Esophagus muscularis mucosa (tissue), 4 donors: ENCODE measurements around the gene KRTAP10-3. TPM values are rescaled to one million over a fixed set of nuclear protein-coding genes. Genes with fewer than 3 reads are reported as not detected.

Experiments used
- DNase-seq: peaks from one replicate; pipeline ENCODE4 v3.0.0-alpha.2; 2017; ENCODE audit errors: extremely low spot score
- H3K27ac ChIP-seq, 4 donors: fragments of 200-600 bp; sonication (generic); replicated peaks in 1 of 4; 1 replicate in 3 of 4; 2 replicates in 1 of 4; pipeline ENCODE4 v1.5.1; 2016 to 2019; ENCODE audit warnings: mild to moderate bottlenecking in 1 of 4
- H3K27me3 ChIP-seq, 4 donors: fragments of 200-600 bp; sonication (generic); one replicate each; pipeline versions ENCODE4 v1.5.1 to v1.6.0; 2016 to 2019
- H3K36me3 ChIP-seq, 4 donors: fragments of 200-600 bp; sonication (generic); one replicate each; pipeline ENCODE4 v1.5.1; 2016 to 2019
- H3K4me1 ChIP-seq, 4 donors: fragments of 200-600 bp; sonication (generic); one replicate each; pipeline ENCODE4 v1.5.1; 2016 to 2019
- H3K4me3 ChIP-seq, 4 donors: fragments of 200-600 bp; sonication (generic); 1 replicate in 2 of 4; 2 replicates in 2 of 4; pipeline ENCODE4 v1.5.1; 2016 to 2019; ENCODE audit warnings: mild to moderate bottlenecking in 4 of 4, moderate library complexity in 1 of 4
- H3K9me3 ChIP-seq, 4 donors: fragments of 200-600 bp; sonication (generic); 1 replicate in 3 of 4; 2 replicates in 1 of 4; pipeline ENCODE4 v1.5.1; 2016 to 2019
- EP300 ChIP-seq: sonication (generic); formaldehyde crosslinking; IDR thresholded peaks from one replicate; pipeline ENCODE4 v1.6.1; 2017; ENCODE audit warnings: antibody characterized with exemption
- POLR2A ChIP-seq: fragments of 450-650 bp; IDR thresholded peaks from one replicate; pipeline ENCODE4 v1.6.1; 2017; ENCODE audit warnings: antibody characterized with exemption, moderate library complexity, mild to moderate bottlenecking, low read depth
- POLR2AphosphoS5 ChIP-seq, 2 donors: sonication (generic); formaldehyde crosslinking; IDR thresholded peaks; one replicate each; pipeline ENCODE4 v1.6.1; 2017; ENCODE audit warnings: antibody characterized with exemption in 2 of 2
- WGBS: methylation state at CpG from one replicate; pipeline ENCODE4 v1.1.5; 2018; 5-methylcytosine and 5-hydroxymethylcytosine counted together
- intact Hi-C: fragments of 100-400 bp; cut with DNase I; formaldehyde crosslinking; loops from one replicate; pipeline ENCODE4 v1.15.1; 2023
- total RNA-seq, 4 donors: library from RNA; depleted of rRNA; stranded (reverse); fragments of >200 nt; gene quantifications; one replicate each; pipeline versions ENCODE4 v1.1.0 to v1.2.1, GENCODE V29; 2016
- TF ChIP-seq, protein P1 (sequence below), 3 experiments: fragments of 200-600 bp in 2 of 3; fragments of 450-650 bp in 1 of 3; sonication (generic) in 2 of 3; IDR thresholded peaks; one replicate each; pipeline ENCODE4 v1.5.1; 2017 to 2019; ENCODE audit warnings: antibody characterized with exemption in 3 of 3, mild to moderate bottlenecking in 2 of 3, moderate library complexity in 1 of 3

KRTAP10-3 gene
- total RNA-seq, 4 donors from 2014 or later: not detected

- peak; percentile 62 for DNase-seq
- WGBS: 87% methylated on average over 15 of the region's 15 CpGs
Observed at GRCh38 chr21:44572959-44573583, 14.5 kb upstream of the KRTAP10-3 start.

GRCh38 chr21:44571844-44572782 lies 13.5 kb upstream of the KRTAP10-3 start:
- H3K27me3 ChIP-seq: peaks cover 0 to 58% (median 0%) of the 10 kb centered on the region in 4 donors
- 89% methylated on average over 39 of the region's 40 CpGs for WGBS
- H3K4me3 ChIP-seq: no peak overlapping the region
- intact Hi-C loops: no loop called here
- no peak overlapping the region for H3K27ac ChIP-seq
- peaks cover 0 to 20% (median 13%) of the 10 kb centered on the region in 4 donors for H3K9me3 ChIP-seq
- DNase-seq: peak; percentile 62
- TF ChIP-seq POLR2AphosphoS5 (IDR thresholded peaks at IDR 0.05) (no peak), EP300 (no peak), POLR2A (no peak)
- TF ChIP-seq, protein P1, sequence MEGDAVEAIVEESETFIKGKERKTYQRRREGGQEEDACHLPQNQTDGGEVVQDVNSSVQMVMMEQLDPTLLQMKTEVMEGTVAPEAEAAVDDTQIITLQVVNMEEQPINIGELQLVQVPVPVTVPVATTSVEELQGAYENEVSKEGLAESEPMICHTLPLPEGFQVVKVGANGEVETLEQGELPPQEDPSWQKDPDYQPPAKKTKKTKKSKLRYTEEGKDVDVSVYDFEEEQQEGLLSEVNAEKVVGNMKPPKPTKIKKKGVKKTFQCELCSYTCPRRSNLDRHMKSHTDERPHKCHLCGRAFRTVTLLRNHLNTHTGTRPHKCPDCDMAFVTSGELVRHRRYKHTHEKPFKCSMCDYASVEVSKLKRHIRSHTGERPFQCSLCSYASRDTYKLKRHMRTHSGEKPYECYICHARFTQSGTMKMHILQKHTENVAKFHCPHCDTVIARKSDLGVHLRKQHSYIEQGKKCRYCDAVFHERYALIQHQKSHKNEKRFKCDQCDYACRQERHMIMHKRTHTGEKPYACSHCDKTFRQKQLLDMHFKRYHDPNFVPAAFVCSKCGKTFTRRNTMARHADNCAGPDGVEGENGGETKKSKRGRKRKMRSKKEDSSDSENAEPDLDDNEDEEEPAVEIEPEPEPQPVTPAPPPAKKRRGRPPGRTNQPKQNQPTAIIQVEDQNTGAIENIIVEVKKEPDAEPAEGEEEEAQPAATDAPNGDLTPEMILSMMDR (IDR thresholded peaks at IDR 0.05): no peak
- no peaks in the 10 kb centered on the region for H3K36me3 ChIP-seq
- no peaks in the 10 kb centered on the region for H3K4me1 ChIP-seq

More at GRCh38 chr21:44572959-44573583, 14.5 kb upstream of the KRTAP10-3 start:
- Histone ChIP-seq H3K36me3 (no peaks in the 10 kb centered on the region), H3K9me3 (peaks cover 0 to 25% (median 18%) of the 10 kb centered on the region in 4 donors), H3K4me1 (no peaks in the 10 kb centered on the region), H3K4me3 (no peak overlapping the region), H3K27me3 (peaks cover 0 to 56% (median 0%) of the 10 kb centered on the region in 4 donors), H3K27ac (no peak overlapping the region)
- intact Hi-C loops: no loop called here
- TF ChIP-seq POLR2AphosphoS5 (IDR thresholded peaks at IDR 0.05): no peak
- TF ChIP-seq, protein P1 (IDR thresholded peaks at IDR 0.05): no peak
- no peak for TF ChIP-seq POLR2A
- TF ChIP-seq EP300: no peak

DNA sequence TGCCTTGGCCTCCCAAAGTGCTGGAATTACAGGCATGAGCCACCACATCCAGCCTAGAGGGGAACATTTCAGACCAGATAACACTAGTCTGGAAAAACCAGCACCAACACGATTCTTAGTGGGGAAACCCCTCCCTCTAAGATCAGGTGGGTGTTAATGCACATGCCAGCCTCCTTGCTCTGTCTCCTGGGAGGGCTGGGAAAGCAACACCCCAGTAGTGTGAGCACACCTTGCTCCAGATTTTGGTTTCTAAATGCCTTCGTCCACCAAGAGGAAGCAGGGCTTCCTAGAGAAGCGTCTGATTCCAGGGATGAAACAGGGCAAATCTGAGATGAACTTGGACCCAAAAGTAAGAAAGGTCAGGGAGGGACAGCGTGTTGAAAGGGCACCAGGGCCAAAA lies 12.7 kb upstream of the KRTAP10-3 start:
- TF ChIP-seq, protein P1 (IDR thresholded peaks at IDR 0.05): no peak
- no peak for TF ChIP-seq POLR2AphosphoS5 (IDR thresholded peaks at IDR 0.05)
- TF ChIP-seq POLR2A: no peak
- no peak for TF ChIP-seq EP300
- no peak overlapping the region for H3K27ac ChIP-seq
- H3K4me1 ChIP-seq: no peaks in the 10 kb centered on the region
- H3K4me3 ChIP-seq: no peak overlapping the region
- peak; percentile 60 for DNase-seq
- H3K36me3 ChIP-seq: no peaks in the 10 kb centered on the region
- peaks cover 0 to 58% (median 0%) of the 10 kb centered on the region in 4 donors for H3K27me3 ChIP-seq
- 78% methylated on average over 3 of the region's 4 CpGs for WGBS
- intact Hi-C loops: no loop called here
- peaks cover 0 to 12% (median 6%) of the 10 kb centered on the region in 4 donors for H3K9me3 ChIP-seq

- Histone ChIP-seq H3K27ac (no peak overlapping the region), H3K27me3 (peaks cover 0 to 48% (median 0%) of the 10 kb centered on the region in 4 donors), H3K36me3 (no peaks in the 10 kb centered on the region), H3K9me3 (peaks cover 0 to 11% (median 5%) of the 10 kb centered on the region in 4 donors), H3K4me1 (no peaks in the 10 kb centered on the region), H3K4me3 (no peak overlapping the region)
- intact Hi-C loops: no loop called here
- WGBS: 73% methylated on average over 5 of the region's 12 CpGs
- TF ChIP-seq POLR2A: no peak
- no peak for TF ChIP-seq EP300
- TF ChIP-seq, protein P1 (IDR thresholded peaks at IDR 0.05): no peak
- TF ChIP-seq POLR2AphosphoS5 (IDR thresholded peaks at IDR 0.05): no peak
- peak; percentile 37 for DNase-seq
Observed at GRCh38 chr21:44569861-44570517, 11.4 kb upstream of the KRTAP10-3 start.
